K562 (cell line): ENCODE data around the gene UBXN11. TPM values are rescaled to one million over a fixed set of nuclear protein-coding genes. Genes with fewer than 3 reads are reported as not detected.

Experiments
- ARHGAP35 ChIP-seq: fragments of 450-650 bp; IDR thresholded peaks from 2 replicates; pipeline ENCODE4 v1.6.1; 2018; ENCODE audit not compliant: partially characterized antibody
- E2F3 ChIP-seq: fragments of 250-450 bp; sonication (Bioruptor Pico); IDR thresholded peaks from 2 replicates; pipeline ENCODE4 v1.4.0; 2020; ENCODE audit warnings: mild to moderate bottlenecking
- FUS ChIP-seq: fragments of 200-400 bp; formaldehyde crosslinking; optimal IDR thresholded peaks from 2 replicates; pipeline ENCODE3; 2017; ENCODE audit warnings: low read depth, low read length
- GABPB2 ChIP-seq: fragments of 250-450 bp; sonication (Bioruptor Pico); conservative IDR thresholded peaks from 2 replicates; pipeline ENCODE4 v1.5.1; 2021; ENCODE audit warnings: mild to moderate bottlenecking
- GTF3C2 ChIP-seq: IDR thresholded peaks from 3 replicates; pipeline ENCODE4 v1.6.1; 2011; ENCODE audit warnings: borderline replicate concordance, mild to moderate bottlenecking, moderate library complexity; ENCODE audit not compliant: insufficient read length; ENCODE audit errors: extremely low read depth
- HIVEP1 ChIP-seq: fragments of 250-450 bp; sonication (Bioruptor Pico); IDR thresholded peaks from 2 replicates; pipeline ENCODE4 v1.4.0; 2020; ENCODE audit warnings: mild to moderate bottlenecking
- HSF4 ChIP-seq: fragments of 250-450 bp; sonication (Bioruptor Pico); IDR thresholded peaks from 2 replicates; pipeline ENCODE4 v2.1.2; 2022; ENCODE audit warnings: mild to moderate bottlenecking, moderate library complexity, borderline replicate concordance
- KDM1A ChIP-seq, 2 experiments: fragments of 450-650 bp; IDR thresholded peaks; 2 replicates each; pipeline ENCODE4 v1.6.1; 2016; ENCODE audit warnings: mild to moderate bottlenecking in 2 of 2
- KDM5B ChIP-seq: fragments of 200-600 bp; sonication (generic); IDR thresholded peaks from 2 replicates; pipeline ENCODE4 v1.6.1; 2012; ENCODE audit warnings: low read depth, mild to moderate bottlenecking, moderate library complexity, low read length, control low read depth, inconsistent platforms; ENCODE audit not compliant: insufficient replicate concordance
- RBM34 ChIP-seq: fragments of 200-400 bp; formaldehyde crosslinking; IDR thresholded peaks from 2 replicates; pipeline ENCODE4 v1.6.1; 2018; ENCODE audit warnings: low read length, borderline replicate concordance; ENCODE audit not compliant: insufficient read depth
- SOX6 ChIP-seq: fragments of 450-650 bp; IDR thresholded peaks from 2 replicates; pipeline ENCODE4 v1.6.1; 2014; ENCODE audit warnings: mild to moderate bottlenecking
- ZC3H4 ChIP-seq: sonication (generic); formaldehyde crosslinking; IDR thresholded peaks from 2 replicates; pipeline ENCODE4 v1.9.0; 2021; ENCODE audit warnings: missing genetic modification reagents, borderline replicate concordance
- ZFP30 ChIP-seq: fragments of 250-450 bp; sonication (Bioruptor Pico); IDR thresholded peaks from 2 replicates; pipeline ENCODE4 v1.8.0; 2022; ENCODE audit warnings: moderate library complexity, mild to moderate bottlenecking, inconsistent platforms, borderline replicate concordance
- ZFP36 ChIP-seq: fragments of 150-350 bp; IDR thresholded peaks from 2 replicates; pipeline ENCODE4 v1.6.1; 2018; ENCODE audit warnings: low read length, low read depth; ENCODE audit not compliant: partially characterized antibody
- ZHX1 ChIP-seq: fragments of 150-350 bp; conservative IDR thresholded peaks from 2 replicates; pipeline ENCODE4 v1.6.1; 2014; ENCODE audit warnings: low read length
- ZNF384 ChIP-seq: IDR thresholded peaks from 2 replicates; pipeline ENCODE4 v1.6.1; 2012; ENCODE audit warnings: low read depth, low read length, improper control_type of control experiment
- ZNF511 ChIP-seq: sonication (generic); formaldehyde crosslinking; IDR thresholded peaks from 2 replicates; pipeline ENCODE4 v1.8.0; 2022; ENCODE audit warnings: mild to moderate bottlenecking, missing genetic modification reagents
- ZNF584 ChIP-seq: fragments of 200-800 bp; sonication (Bioruptor generic); IDR thresholded peaks from 2 replicates; pipeline ENCODE4 v1.6.1; 2016; ENCODE audit warnings: low read depth, mild to moderate bottlenecking, missing genetic modification characterization, missing compliant biosample characterization
- polyA plus RNA-seq, 8 experiments: library from polyadenylated mRNA; depleted of rRNA in 4 of 8; stranded (reverse) in 5 of 8; unstranded in 3 of 8; fragments of >200 nt; fragmentation: Nextera tagmentation in 2 of 8; fragmentation: Illumina TruSeq in 1 of 8; extraction: Ambion mirVana in 2 of 8; extraction: Trizol in 1 of 8; gene quantifications; 2 replicates each; pipeline versions ENCODE4 v1.2.1 to v1.2.3, GENCODE V29; 2011 to 2014; ENCODE audit warnings: inconsistent platforms in 1 of 8, missing spikeins in 1 of 8
- total RNA-seq, 7 experiments: library from RNA; depleted of rRNA in 6 of 7; stranded (reverse); fragments of >200 nt in 6 of 7; fragmentation: Illumina TruSeq in 2 of 7; extraction: Trizol in 2 of 7; gene quantifications; 2 replicates each; pipeline versions ENCODE4 v1.2.1 to v1.2.3, GENCODE V29; 2011 to 2021; ENCODE audit warnings: low replicate concordance in 1 of 7
- TF ChIP-seq, protein P1 (sequence below): fragments of 450-650 bp; formaldehyde crosslinking; IDR thresholded peaks from 2 replicates; pipeline ENCODE4 v1.4.0; 2020; ENCODE audit warnings: mild to moderate bottlenecking, moderate library complexity
- TF ChIP-seq, protein P2 (sequence below): fragments of 450-650 bp; formaldehyde crosslinking; IDR thresholded peaks from 2 replicates; pipeline ENCODE4 v1.4.0; 2022; ENCODE audit warnings: mild to moderate bottlenecking, moderate library complexity

The UBXN11 gene
- total and polyA plus RNA-seq, 9 of the 15 experiments (the other 6 are each of a cell fraction or from before 2014, with no cell fraction given) = 0.48 to 34.3 (median 11.3) TPM

- TF ChIP-seq KDM1A (IDR thresholded peaks at IDR 0.05) (0 out of 4 replicates have a peak, but pooled peaks have one; percentile 39 to 53), HIVEP1 (0 out of 2 replicates have a peak, but pooled peaks have one; percentile 19), FUS (no peak), KDM5B (no peak), GABPB2 (CRISPR knock-in tag) (no peak), ARHGAP35 (no peak), HSF4 (CRISPR knock-in tag) (no peak), ZC3H4 (no peak), SOX6 (no peak), ZNF384 (no peak), RBM34 (no peak), ZNF511 (no peak), E2F3 (CRISPR knock-in tag) (no peak), ZFP30 (CRISPR knock-in tag) (no peak), ZHX1 (no peak), ZFP36 (no peak), GTF3C2 (no peak), ZNF584 (CRISPR knock-in tag) (no peak)
- TF ChIP-seq, protein P1, sequence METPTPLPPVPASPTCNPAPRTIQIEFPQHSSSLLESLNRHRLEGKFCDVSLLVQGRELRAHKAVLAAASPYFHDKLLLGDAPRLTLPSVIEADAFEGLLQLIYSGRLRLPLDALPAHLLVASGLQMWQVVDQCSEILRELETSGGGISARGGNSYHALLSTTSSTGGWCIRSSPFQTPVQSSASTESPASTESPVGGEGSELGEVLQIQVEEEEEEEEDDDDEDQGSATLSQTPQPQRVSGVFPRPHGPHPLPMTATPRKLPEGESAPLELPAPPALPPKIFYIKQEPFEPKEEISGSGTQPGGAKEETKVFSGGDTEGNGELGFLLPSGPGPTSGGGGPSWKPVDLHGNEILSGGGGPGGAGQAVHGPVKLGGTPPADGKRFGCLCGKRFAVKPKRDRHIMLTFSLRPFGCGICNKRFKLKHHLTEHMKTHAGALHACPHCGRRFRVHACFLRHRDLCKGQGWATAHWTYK (CRISPR knock-in tag) = peak; percentile 54; the same call in 1 of the 2 replicates
- TF ChIP-seq, protein P2, sequence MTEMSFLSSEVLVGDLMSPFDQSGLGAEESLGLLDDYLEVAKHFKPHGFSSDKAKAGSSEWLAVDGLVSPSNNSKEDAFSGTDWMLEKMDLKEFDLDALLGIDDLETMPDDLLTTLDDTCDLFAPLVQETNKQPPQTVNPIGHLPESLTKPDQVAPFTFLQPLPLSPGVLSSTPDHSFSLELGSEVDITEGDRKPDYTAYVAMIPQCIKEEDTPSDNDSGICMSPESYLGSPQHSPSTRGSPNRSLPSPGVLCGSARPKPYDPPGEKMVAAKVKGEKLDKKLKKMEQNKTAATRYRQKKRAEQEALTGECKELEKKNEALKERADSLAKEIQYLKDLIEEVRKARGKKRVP (CRISPR knock-in tag) = no peak
Measured at GRCh38 chr1:26288311-26288941, 18.0 kb downstream of the UBXN11 start (continued).
